ENCODE measurements around the gene CASKIN2. TPM values are rescaled to one million over a fixed set of nuclear protein-coding genes. Genes with fewer than 3 reads are reported as not detected.

Gene CASKIN2
- total RNA-seq, 1 donor from 2014 or later = 0.77 TPM

- intact Hi-C loops (cut with micrococcal nuclease) = no loop called here
Measured at GRCh38 chr17:75505640-75506039, 9.7 kb downstream of the CASKIN2 start.

- intact Hi-C loops (cut with micrococcal nuclease) = no loop called here
Measured at GRCh38 chr17:75505152-75505409, 10.3 kb downstream of the CASKIN2 start.

GRCh38 chr17:75504347-75505151 lies 10.8 kb downstream of the CASKIN2 start:
- intact Hi-C loops (cut with micrococcal nuclease) = no loop called here

- intact Hi-C loops (cut with micrococcal nuclease) = no loop called here
Measured at GRCh38 chr17:75503976-75504346, 11.4 kb downstream of the CASKIN2 start.

- intact Hi-C loops (cut with micrococcal nuclease) = no loop called here
Measured at GRCh38 chr17:75503337-75503950, 11.9 kb downstream of the CASKIN2 start.

GRCh38 chr17:75502721-75503329 lies 12.5 kb downstream of the CASKIN2 start:
- intact Hi-C loops (cut with micrococcal nuclease) = no loop called here

- intact Hi-C loops (cut with micrococcal nuclease) = no loop called here
Measured at GRCh38 chr17:75502072-75502720, 13.1 kb downstream of the CASKIN2 start.

GRCh38 chr17:75501378-75502071 lies 13.8 kb downstream of the CASKIN2 start:
- intact Hi-C loops (cut with micrococcal nuclease) = no loop called here

GRCh38 chr17:75500419-75501216 lies 14.7 kb downstream of the CASKIN2 start:
- intact Hi-C loops (cut with micrococcal nuclease) = no loop called here

- intact Hi-C loops (cut with micrococcal nuclease) = no loop called here
Measured at GRCh38 chr17:75499313-75500022, 15.9 kb downstream of the CASKIN2 start.

GRCh38 chr17:75498726-75499213 lies 16.6 kb downstream of the CASKIN2 start:
- intact Hi-C loops (cut with micrococcal nuclease) = no loop called here

GRCh38 chr17:75498039-75498725 lies 17.2 kb downstream of the CASKIN2 start:
- intact Hi-C loops (cut with micrococcal nuclease) = no loop called here

GRCh38 chr17:75496005-75496404 lies 19.3 kb downstream of the CASKIN2 start:
- intact Hi-C loops (cut with micrococcal nuclease) = no loop called here

- intact Hi-C loops (cut with micrococcal nuclease) = no loop called here
Measured at GRCh38 chr17:75494326-75494877, 20.9 kb downstream of the CASKIN2 start.

GRCh38 chr17:75493476-75494129 lies 21.7 kb downstream of the CASKIN2 start:
- intact Hi-C loops (cut with micrococcal nuclease) = no loop called here

GRCh38 chr17:75492555-75493168 lies 22.7 kb downstream of the CASKIN2 start:
- intact Hi-C loops (cut with micrococcal nuclease) = no loop called here

- intact Hi-C loops (cut with micrococcal nuclease) = no loop called here
Measured at GRCh38 chr17:75491680-75492079, 23.7 kb downstream of the CASKIN2 start.

- intact Hi-C loops (cut with micrococcal nuclease) = no loop called here
Measured at GRCh38 chr17:75490953-75491649, 24.2 kb downstream of the CASKIN2 start.

All from T-helper 2 cell treated with Interferon-gamma antibody and Interleukin-4, amounts not matched to agents 100 ng/mL and 5 ng/mL, for 36 hours (primary cell).